H9 (cell line): Measurements from ENCODE around the gene CX3CR1. TPM values are rescaled to one million over a fixed set of nuclear protein-coding genes. Genes with fewer than 3 reads are reported as not detected.

ENCODE experiments used
- DNase-seq: peaks from one replicate; pipeline ENCODE4 v3.0.0-alpha.2; 2017
- H2AFZ ChIP-seq: one replicate; pipeline ENCODE4 v1.6.1; 2013; ENCODE audit warnings: mild to moderate bottlenecking, low read length, control low read depth, moderate library complexity
- H2AK5ac ChIP-seq: 2 replicates; pipeline ENCODE4 v1.6.1; 2013; ENCODE audit warnings: low read length, control low read depth, mixed read lengths; ENCODE audit not compliant: insufficient read length
- H2BK120ac ChIP-seq: one replicate; pipeline ENCODE4 v1.6.1; 2013; ENCODE audit warnings: low read depth, mild to moderate bottlenecking, low read length, control low read depth, inconsistent platforms; ENCODE audit not compliant: poor library complexity, severe bottlenecking
- H2BK12ac ChIP-seq: 2 replicates; pipeline ENCODE4 v1.6.1; 2013; ENCODE audit warnings: low read length, control low read depth, mixed read lengths, low read depth; ENCODE audit not compliant: insufficient read length
- H2BK15ac ChIP-seq: 2 replicates; pipeline ENCODE4 v1.6.1; 2013; ENCODE audit warnings: low read depth, low read length, control low read depth
- H2BK20ac ChIP-seq: one replicate; pipeline ENCODE4 v1.6.1; 2013; ENCODE audit warnings: low read depth, mild to moderate bottlenecking, low read length, control low read depth, inconsistent platforms; ENCODE audit not compliant: poor library complexity, severe bottlenecking
- H2BK5ac ChIP-seq: 2 replicates; pipeline ENCODE4 v1.6.1; 2013; ENCODE audit warnings: low read length, control low read depth, mixed read lengths; ENCODE audit not compliant: insufficient read length
- H3K14ac ChIP-seq: 2 replicates; pipeline ENCODE4 v1.6.1; 2013; ENCODE audit warnings: low read length, control low read depth; ENCODE audit not compliant: insufficient read depth
- H3K18ac ChIP-seq: 2 replicates; pipeline ENCODE4 v1.6.1; 2013; ENCODE audit warnings: low read depth, mild to moderate bottlenecking, mixed read lengths, low read length, control low read depth; ENCODE audit not compliant: insufficient read length
- H3K23ac ChIP-seq: 2 replicates; pipeline ENCODE4 v1.6.1; 2013; ENCODE audit warnings: low read length, control low read depth, mixed read lengths, low read depth; ENCODE audit not compliant: insufficient read length
- H3K23me2 ChIP-seq: 2 replicates; pipeline ENCODE4 v1.6.1; 2013; ENCODE audit warnings: low read depth, mild to moderate bottlenecking, mixed read lengths, low read length, control low read depth; ENCODE audit not compliant: insufficient read length, poor library complexity, severe bottlenecking
- H3K27ac ChIP-seq: 2 replicates; pipeline ENCODE4 v1.5.1; 2013; ENCODE audit warnings: low read length, control low read depth, mixed read lengths, low read depth; ENCODE audit not compliant: insufficient read length
- H3K27me3 ChIP-seq: 2 replicates; pipeline ENCODE4 v1.6.1; 2013; ENCODE audit warnings: low read length, control low read depth, inconsistent platforms; ENCODE audit not compliant: insufficient read depth
- H3K4ac ChIP-seq: 2 replicates; pipeline ENCODE4 v1.6.1; 2013; ENCODE audit warnings: low read depth, mild to moderate bottlenecking, control low read depth, inconsistent platforms, low read length, moderate library complexity
- H3K4me1 ChIP-seq: 2 replicates; pipeline ENCODE4 v1.6.1; 2013; ENCODE audit warnings: low read length, control low read depth, inconsistent platforms; ENCODE audit not compliant: insufficient read depth
- H3K4me2 ChIP-seq: 2 replicates; pipeline ENCODE4 v1.6.1; 2013; ENCODE audit warnings: low read length, control low read depth, mixed read lengths; ENCODE audit not compliant: insufficient read length, insufficient read depth
- H3K56ac ChIP-seq: 2 replicates; pipeline ENCODE4 v1.6.1; 2013; ENCODE audit warnings: low read depth, mild to moderate bottlenecking, mixed read lengths, low read length, control low read depth; ENCODE audit not compliant: insufficient read length
- H3K79me1 ChIP-seq: 2 replicates; pipeline ENCODE4 v1.6.1; 2013; ENCODE audit warnings: low read depth, mild to moderate bottlenecking, moderate library complexity, low read length, control low read depth, inconsistent platforms; ENCODE audit not compliant: insufficient read depth, poor library complexity, severe bottlenecking
- H3K79me2 ChIP-seq: 2 replicates; pipeline ENCODE4 v1.6.1; 2013; ENCODE audit warnings: low read length, control low read depth, inconsistent platforms; ENCODE audit not compliant: insufficient read depth
- H3K9ac ChIP-seq: 2 replicates; pipeline ENCODE4 v1.6.1; 2013; ENCODE audit warnings: low read length, control low read depth, mixed read lengths; ENCODE audit not compliant: insufficient read length; ENCODE audit errors: extremely low read depth
- H3K9me3 ChIP-seq: one replicate; pipeline ENCODE4 v1.6.1; 2013; ENCODE audit warnings: low read depth, low read length, inconsistent platforms; ENCODE audit not compliant: control insufficient read depth
- H3T11ph ChIP-seq: one replicate; pipeline ENCODE4 v1.6.1; 2013; ENCODE audit warnings: mild to moderate bottlenecking, low read length, control low read depth, inconsistent platforms
- H4K20me1 ChIP-seq: one replicate; pipeline ENCODE4 v1.6.1; 2013; ENCODE audit not compliant: control insufficient read depth, insufficient read length, insufficient read depth
- H4K5ac ChIP-seq: 2 replicates; pipeline ENCODE4 v1.6.1; 2013; ENCODE audit warnings: low read depth, mild to moderate bottlenecking, mixed read lengths, low read length, control low read depth; ENCODE audit not compliant: insufficient read length
- H4K8ac ChIP-seq: replicated peaks from 2 replicates; pipeline ENCODE4 v1.6.1; 2013; ENCODE audit warnings: low read length, control low read depth, mixed read lengths, low read depth; ENCODE audit not compliant: insufficient read length
- H4K91ac ChIP-seq: 2 replicates; pipeline ENCODE4 v1.6.1; 2013; ENCODE audit warnings: low read depth, mild to moderate bottlenecking, moderate library complexity, mixed read lengths, low read length, control low read depth; ENCODE audit not compliant: insufficient read length
- H3K27ac Mint-ChIP-seq, 3 experiments: 2 replicates in 2 of 3; 3 replicates in 1 of 3; pipeline ENCODE4 v1.8.0; 2020 to 2021; ENCODE audit warnings: mixed read lengths in 3 of 3, mild to moderate bottlenecking in 1 of 3, moderate library complexity in 1 of 3
- H3K27me3 Mint-ChIP-seq: 2 replicates; pipeline ENCODE4 v1.8.0; 2021; ENCODE audit warnings: low read depth, mild to moderate bottlenecking, moderate library complexity, mixed read lengths
- H3K36me3 Mint-ChIP-seq, 3 experiments: 2 replicates in 2 of 3; 3 replicates in 1 of 3; pipeline ENCODE4 v1.8.0; 2020 to 2021; ENCODE audit warnings: low read depth in 3 of 3, mixed read lengths in 3 of 3; ENCODE audit not compliant: insufficient read depth in 1 of 3
- H3K4me1 Mint-ChIP-seq, 2 experiments: 2 replicates each; pipeline ENCODE4 v1.8.0; 2020; ENCODE audit warnings: mixed read lengths in 2 of 2
- H3K4me3 Mint-ChIP-seq, 2 experiments: 2 replicates in 1 of 2; 3 replicates in 1 of 2; pipeline ENCODE4 v1.8.0; 2020 to 2021; ENCODE audit warnings: mild to moderate bottlenecking in 2 of 2, mixed read lengths in 2 of 2, moderate library complexity in 1 of 2
- H3K9me3 Mint-ChIP-seq, 2 experiments: 2 replicates in 1 of 2; 3 replicates in 1 of 2; pipeline ENCODE4 v1.8.0; 2020; ENCODE audit warnings: mild to moderate bottlenecking in 2 of 2, mixed read lengths in 2 of 2, moderate library complexity in 1 of 2
- WGBS: extraction: QIAGEN DNeasy Blood & Tissue Kit; methylation state at CpG from one replicate; pipeline ENCODE4 v1.1.7; 2013; ENCODE audit warnings: missing lambda C conversion rate, low lambda C conversion rate, mixed read lengths; ENCODE audit not compliant: insufficient read length; ENCODE audit errors: extremely low coverage; 5-methylcytosine and 5-hydroxymethylcytosine counted together
- total RNA-seq: library from RNA; stranded (reverse); gene quantifications from 2 replicates; pipeline ENCODE4 v1.2.1, GENCODE V29; 2021
- TF ChIP-seq, protein P1 (sequence below): fragments of 200-600 bp; sonication (generic); conservative IDR thresholded peaks from 3 replicates; pipeline ENCODE4 v1.8.0; 2021; ENCODE audit warnings: antibody characterized with exemption, mild to moderate bottlenecking

The CX3CR1 gene
- total RNA-seq, 1 experiment from 2014 or later, result not detected

DNA sequence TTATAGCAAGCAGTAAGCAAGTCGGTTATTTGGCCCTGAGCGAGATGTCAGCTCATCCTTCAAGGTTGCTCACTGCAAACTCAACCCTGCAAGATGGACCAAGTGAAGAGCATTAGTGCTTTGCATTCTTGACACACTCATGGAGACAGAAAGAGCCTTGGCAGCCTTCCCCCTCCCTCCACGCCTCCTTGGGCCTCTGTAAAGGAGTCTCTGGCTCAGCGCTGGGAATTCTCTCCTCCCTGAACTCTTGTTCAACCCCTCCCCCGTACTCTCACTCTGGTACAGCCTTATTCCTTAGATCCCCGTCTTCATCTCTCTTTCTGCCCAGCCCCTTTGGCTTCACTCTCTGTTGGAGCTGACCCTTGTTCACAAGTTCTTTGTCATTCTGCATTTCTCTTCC lies 2.2 kb upstream of the CX3CR1 start:
- Histone ChIP-seq H2AK5ac (no peak overlapping the region), H3K4me2 (no peak overlapping the region), H4K5ac (no peak overlapping the region), H3K23me2 (no peaks in the 10 kb centered on the region), H2BK12ac (no peak overlapping the region), H3K4me1 (no peaks in the 10 kb centered on the region), H4K91ac (no peak overlapping the region), H3K27me3 (no peaks in the 10 kb centered on the region), H2BK20ac (no peak overlapping the region), H3K23ac (no peak overlapping the region), H3K79me1 (no peaks in the 10 kb centered on the region), H3K18ac (no peak overlapping the region), H4K20me1 (no peaks in the 10 kb centered on the region), H3K14ac (no peak overlapping the region), H3K9me3 (no peaks in the 10 kb centered on the region), H3K56ac (no peak overlapping the region), H2BK15ac (no peak overlapping the region), H3K9ac (no peak overlapping the region), H2BK5ac (no peak overlapping the region), H3K79me2 (no peaks in the 10 kb centered on the region), H3K27ac (no peak overlapping the region), H2AFZ (no peak overlapping the region), H3T11ph (no peak overlapping the region), H3K4ac (no peak overlapping the region), H2BK120ac (no peak overlapping the region), H4K8ac (no peak overlapping the region)
- no peaks in the 10 kb centered on the region for H3K9me3 Mint-ChIP-seq
- no peak overlapping the region; a peak in 1 of 5 replicates for H3K4me3 Mint-ChIP-seq
- no CpG with 5 or more reads among the region's 6 CpGs for WGBS
- TF ChIP-seq, protein P1, sequence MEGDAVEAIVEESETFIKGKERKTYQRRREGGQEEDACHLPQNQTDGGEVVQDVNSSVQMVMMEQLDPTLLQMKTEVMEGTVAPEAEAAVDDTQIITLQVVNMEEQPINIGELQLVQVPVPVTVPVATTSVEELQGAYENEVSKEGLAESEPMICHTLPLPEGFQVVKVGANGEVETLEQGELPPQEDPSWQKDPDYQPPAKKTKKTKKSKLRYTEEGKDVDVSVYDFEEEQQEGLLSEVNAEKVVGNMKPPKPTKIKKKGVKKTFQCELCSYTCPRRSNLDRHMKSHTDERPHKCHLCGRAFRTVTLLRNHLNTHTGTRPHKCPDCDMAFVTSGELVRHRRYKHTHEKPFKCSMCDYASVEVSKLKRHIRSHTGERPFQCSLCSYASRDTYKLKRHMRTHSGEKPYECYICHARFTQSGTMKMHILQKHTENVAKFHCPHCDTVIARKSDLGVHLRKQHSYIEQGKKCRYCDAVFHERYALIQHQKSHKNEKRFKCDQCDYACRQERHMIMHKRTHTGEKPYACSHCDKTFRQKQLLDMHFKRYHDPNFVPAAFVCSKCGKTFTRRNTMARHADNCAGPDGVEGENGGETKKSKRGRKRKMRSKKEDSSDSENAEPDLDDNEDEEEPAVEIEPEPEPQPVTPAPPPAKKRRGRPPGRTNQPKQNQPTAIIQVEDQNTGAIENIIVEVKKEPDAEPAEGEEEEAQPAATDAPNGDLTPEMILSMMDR, result no peak
- peaks cover 10 to 14% of the 10 kb centered on the region in 2 experiments for H3K4me1 Mint-ChIP-seq
- no peak for DNase-seq
- H3K27me3 Mint-ChIP-seq, result peaks cover 2% of the 10 kb centered on the region; the same call in 1 of the 2 replicates
- no peaks in the 10 kb centered on the region for H3K36me3 Mint-ChIP-seq
- no peak overlapping the region for H3K27ac Mint-ChIP-seq
